DMS79 (cell line): ENCODE data around the gene HIF1A.
"Not testable (repeated sequence)": the region's sequence is repeated elsewhere in the genome, so short reads cannot be mapped to it uniquely, and the experiment has no call there.

Experiments
- DNase-seq: peaks from one replicate; lab custom pipeline; 2025; lab: John Stamatoyannopoulos, UW

The HIF1A gene

GRCh38 chr14:61749264-61749663 is 54.0 kb downstream of the HIF1A start:
- no peak for DNase-seq

DNA sequence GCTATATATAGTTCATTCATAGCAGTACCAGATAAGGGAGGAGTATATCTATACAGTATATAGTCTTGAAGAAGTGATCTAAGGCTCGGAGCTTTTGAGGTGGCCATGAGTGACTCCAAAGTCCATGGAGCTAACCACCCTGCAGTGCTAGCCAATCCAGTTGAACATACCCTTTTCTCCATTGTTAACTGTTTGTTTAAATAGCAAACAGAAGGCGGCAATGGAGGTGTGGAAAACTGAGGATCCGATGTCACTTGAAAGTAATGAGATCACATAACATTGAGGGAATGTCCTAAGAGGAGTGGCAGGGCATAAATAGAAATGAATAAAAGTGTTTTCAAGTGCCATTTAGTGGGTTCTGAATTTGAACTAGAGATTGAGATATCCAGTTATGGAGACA is 54.6 kb downstream of the HIF1A start:
- DNase-seq: peak; percentile 18

DNA sequence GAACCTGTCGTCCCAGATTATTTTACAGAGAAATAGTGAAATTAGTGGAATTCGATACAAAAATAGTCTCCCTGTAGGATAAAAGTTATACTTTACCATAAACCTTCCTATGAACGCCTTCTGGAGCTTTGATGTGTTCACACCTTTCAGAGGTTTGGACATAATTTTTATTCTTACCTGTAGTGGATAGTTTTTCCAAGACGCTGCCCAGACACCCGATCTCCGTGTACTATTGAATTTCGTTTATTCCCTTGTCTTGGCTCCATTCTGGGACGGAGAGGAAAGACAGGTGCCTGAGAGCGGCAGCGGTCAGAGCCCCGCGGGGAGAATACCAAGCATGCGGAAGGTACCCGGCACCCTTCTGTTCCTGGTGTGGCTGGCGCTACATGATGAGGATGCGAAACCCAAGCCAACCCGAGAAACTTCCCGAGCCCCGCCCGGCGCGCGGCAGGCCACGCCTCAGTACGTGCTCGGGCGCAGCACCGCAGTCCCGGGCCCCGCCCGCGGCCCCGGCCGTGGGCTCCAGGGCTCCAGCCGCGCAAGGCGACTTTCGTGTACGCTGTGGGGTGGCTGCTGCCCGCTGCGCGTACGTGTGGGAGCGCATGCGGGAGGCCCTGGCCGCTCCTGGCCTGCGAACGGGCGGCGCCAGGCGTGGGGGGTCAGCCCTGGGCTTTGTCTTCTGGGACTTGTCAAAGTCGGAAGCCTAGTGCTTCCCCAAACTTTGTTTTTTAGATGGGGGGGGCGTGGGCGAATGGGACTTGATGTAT is 55.6 kb downstream of the HIF1A start:
- peak; percentile 56 for DNase-seq

GRCh38 chr14:61751475-61751989 is 56.2 kb downstream of the HIF1A start:
- no peak for DNase-seq

DNA sequence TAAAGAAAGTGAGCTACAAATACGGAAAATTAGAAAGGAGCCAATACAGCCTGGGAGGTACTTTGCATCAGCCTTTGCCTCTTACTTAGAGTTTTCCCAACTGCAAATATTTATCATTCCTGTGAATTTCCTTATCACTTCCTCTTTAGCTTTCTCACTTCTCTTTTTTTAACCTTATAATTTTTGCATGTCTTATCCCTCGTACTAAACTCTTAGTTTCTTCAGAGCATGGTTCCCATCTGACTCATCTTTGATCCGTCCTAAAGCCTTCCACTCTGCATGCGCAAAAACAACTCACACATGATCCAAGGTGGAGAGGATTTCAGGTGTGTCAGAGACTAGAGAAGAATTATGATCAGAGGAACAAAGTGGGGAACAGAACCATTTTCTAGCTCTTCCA is 57.3 kb downstream of the HIF1A start:
- DNase-seq: no peak

DNA sequence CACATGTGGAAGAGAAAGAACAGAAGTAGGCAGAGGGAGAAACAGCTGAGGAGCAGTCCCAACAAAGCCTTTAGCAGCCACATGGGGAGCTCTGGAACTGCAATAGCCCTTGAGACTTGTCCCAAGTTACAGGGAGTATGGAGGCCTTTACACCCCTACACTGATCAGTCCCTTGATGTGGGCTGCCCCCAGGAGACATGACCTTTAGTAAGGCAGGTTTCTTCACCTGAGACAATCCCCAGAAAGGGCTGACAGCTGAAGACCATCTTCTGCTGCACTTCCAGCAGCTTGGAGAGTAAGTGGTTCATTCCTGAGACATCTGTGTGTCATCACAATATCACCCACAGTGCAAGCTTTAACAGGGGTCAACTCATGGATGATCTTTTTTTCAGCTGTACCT is 58.3 kb downstream of the HIF1A start:
- DNase-seq: no peak

DNA sequence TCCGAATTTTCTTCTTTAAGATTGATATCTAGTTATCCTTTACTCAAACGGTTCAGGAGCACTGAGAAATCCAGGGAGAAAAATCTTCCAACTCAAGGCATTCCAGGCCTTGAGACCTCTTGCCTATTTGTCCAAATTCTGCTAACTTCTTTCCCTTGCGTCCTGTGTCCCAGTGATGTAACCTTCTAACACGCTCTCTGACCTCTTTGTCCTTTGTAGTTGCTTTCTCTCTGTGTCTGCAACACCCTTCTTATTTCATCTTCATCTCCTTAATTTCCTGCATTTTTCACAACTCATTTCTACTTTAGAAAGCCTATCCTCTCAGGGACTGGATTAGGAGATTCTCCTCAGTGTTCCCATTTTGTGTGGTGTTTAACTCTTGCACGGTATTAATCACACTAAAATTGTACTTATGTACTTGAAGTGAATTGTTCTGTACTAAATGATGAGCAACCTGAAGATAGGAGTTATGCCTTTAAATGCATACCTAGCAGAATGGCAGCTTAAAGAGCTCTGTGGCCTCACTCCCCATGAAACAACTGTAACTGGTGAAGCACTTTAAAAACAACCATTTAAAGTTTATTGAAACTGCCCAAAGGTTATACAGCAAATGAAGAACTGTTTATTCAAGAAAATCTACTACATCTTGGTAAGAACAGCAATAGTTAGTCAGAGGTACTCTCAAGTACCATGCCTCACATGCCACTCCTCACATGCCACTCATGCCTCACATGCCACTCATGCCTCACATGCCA is 59.5 kb downstream of the HIF1A start:
- no peak for DNase-seq

DNA sequence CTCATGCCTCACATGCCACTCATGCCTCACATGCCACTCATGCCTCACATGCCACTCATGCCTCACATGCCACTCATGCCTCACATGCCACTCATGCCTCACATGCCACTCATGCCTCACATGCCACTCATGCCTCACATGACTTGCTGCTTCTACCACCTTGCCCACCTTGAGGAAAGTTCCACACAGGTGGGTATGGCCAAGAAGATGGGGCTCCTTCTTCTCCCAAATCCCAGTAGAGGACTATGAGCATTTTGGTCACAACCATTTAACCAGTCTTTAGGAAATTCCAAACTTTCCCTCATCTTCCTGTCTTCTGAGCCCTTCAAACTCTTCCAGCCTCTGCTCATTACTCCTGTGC is 60.0 kb downstream of the HIF1A start:
- not testable (repeated sequence) for DNase-seq

DNA sequence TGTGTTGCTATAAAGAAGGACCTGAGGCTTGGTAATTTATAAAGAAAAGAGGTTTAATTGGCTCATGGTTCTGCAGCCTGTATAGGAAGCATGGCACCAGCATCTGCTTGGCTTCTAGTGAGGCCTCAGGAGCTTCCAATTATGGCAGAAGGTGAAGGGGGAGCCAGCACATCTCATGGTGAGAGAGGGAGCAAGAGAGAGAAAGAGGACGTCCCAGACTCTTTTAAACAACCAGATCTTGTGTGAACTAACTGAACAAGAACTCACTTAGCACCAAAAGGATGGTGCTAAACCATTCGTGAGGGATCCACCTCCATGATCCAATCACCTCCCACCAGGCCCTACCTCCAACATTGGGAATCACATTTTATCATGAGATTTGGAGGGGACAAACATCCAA is 60.8 kb downstream of the HIF1A start:
- DNase-seq: no peak

DNA sequence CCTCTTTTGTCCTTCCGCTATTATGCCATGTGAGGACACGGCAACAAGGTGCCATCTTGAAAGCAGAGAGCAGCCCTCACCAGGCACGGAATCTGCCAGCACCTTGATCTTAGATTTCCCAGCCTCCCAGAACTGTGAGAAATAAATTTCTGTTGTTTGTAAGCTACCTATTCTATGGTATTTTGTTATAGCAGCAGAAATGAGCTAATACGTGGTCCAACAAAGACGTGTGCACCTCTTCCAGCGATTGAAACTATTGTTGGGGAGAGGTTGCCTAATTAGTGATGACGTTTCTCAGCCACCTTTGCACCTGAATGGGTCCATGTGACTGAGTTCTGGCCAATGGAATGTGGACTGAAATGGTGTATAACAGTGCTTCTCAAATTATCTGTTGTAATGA is 64.6 kb downstream of the HIF1A start:
- DNase-seq: no peak

- no peak for DNase-seq
These were observed 66.2 kb downstream of the HIF1A start for GRCh38 chr14:61761557-61761956.

DNA sequence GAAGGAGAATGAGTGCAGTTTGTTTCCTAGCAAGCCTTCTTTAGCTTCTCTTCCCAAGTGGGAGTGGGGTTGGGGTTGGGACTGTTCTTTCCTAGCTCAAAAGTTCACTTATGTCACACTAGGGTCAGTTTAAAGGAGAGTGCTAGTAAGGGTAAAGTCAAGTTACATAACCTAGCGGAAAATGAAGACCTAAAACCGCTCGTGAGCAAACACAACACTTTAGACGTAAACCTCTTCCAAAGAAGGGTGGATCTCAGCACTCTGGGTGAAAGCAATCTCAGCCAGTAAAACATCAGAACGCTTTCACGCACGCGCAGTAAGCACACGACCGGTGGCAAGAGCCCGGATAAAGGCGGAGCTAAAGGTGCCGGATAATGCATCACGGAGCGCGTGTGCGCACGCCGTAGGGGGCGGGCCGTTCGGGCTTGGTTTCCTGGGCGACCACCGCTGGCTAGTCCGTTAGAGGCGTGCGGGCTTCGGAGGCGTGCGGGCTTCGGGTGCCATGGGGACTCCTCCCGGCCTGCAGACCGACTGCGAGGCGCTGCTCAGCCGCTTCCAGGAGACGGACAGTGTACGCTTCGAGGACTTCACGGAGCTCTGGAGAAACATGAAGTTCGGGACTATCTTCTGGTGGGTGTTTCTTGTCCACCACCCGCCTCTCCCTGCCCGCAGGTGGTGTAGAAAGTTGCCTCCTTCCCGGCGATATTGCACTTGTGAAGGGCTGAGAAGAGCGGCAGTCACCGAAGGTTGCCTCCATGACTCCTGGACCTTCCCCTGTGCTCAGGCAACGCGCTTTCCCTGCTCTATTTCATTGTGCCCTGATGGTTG is 66.9 kb downstream of the HIF1A start, which contains the start of gene SNAPC1:
Gene SNAPC1 (plus strand): TSS at position 462 of the 828 bp plus-strand sequence. CDS start 41 bp downstream, at position 503.
- DNase-seq: peak; percentile 99

GRCh38 chr14:61764342-61765122 is 69.2 kb downstream of the HIF1A start:
- no peak for DNase-seq

DNA sequence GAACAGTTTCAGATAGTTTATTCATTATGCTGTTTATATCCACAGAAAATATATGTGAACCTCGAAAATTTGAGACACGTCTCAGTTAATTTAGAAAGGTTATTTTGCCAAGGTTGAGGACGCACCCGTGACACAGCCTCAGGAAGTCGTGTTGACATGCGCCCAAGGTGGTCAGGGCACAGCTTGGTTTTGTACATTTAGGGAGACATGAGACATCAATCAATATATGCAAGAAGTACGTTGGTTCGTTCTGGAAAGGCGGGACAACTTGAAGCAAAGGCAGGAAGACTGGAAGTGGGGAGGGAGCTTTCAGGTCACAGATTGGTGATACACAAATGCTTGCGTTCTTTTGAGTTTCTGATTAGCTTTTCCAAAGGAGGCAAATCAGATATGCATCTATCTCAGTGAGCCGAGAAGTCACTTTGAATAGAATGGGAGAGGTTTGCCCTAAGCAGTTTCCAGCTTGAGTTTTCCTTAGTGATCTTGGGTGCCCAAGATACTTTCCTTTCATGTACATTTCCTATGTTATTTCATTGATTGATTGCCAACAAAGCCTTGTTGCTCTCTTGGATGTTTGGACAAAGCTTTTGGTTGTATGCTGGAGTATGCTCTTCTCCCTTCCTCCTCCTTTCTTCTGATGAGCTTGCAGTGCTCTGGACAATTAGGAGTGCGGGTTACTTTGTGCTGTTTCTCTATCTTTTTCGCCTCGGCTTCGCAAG is 70.1 kb downstream of the HIF1A start:
- DNase-seq: no peak

GRCh38 chr14:61766151-61766550 is 70.8 kb downstream of the HIF1A start:
- no peak for DNase-seq

DNA sequence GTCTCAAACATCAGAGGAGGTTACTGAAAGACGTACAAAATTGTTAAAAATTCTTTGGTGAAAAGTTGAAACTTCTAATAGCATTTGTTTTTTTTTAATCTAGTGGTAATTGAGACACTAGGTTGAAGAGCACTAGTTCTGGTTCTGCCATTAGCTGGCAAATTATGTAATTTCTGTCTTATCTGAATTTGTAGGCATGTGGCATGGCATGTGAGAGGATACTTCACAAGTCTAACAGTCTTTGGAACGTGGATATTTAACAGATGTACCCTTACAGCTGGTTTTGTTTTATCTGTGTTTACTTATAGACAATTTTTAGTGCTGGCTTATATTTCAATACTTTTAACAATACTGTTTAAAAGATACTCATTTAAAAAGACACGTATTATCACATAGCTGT is 72.9 kb downstream of the HIF1A start:
- no peak for DNase-seq

GRCh38 chr14:61769893-61770292 is 74.6 kb downstream of the HIF1A start:
- DNase-seq: no peak

DNA sequence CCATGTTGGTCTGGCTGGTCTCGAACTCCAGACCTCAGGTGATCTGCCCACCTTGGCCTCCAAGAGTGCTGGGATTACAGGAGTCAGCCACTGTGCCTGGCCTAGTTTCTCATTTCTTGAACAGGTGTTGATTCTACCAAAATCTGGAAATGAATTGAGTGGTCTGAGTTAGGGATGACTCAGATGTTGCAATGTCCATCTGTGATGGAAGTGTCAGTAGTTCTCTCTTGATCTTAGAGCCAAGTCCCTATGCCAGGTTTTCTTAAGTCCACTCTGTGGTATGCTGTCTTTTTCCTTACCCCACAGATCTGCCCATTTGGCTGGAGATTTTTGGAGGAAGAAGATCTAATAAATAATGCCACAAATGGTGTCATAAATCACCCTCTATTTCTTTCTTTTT is 79.5 kb downstream of the HIF1A start:
- no peak for DNase-seq

GRCh38 chr14:61780125-61780524 is 84.8 kb downstream of the HIF1A start:
- no peak for DNase-seq

DNA sequence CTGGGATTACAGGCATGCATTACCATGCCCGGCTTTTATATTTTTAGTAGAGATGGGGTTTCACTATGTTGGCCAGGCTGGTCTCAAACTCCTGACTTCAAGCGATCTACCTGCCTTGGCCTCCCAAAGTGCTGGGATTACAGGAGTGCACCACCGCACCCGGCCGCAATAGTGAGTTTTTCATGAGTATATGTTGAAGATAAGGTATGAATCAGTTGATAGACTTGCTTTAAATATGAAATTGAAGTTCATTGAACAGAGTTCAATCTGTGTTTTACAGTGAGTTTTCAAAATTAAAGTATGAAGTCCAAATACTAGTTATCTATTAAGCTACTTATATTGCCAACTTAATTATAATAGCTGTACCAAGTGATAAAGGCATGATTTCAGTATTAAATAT is 102.0 kb downstream of the HIF1A start:
- no peak for DNase-seq
